Caco-2 (cell line): ENCODE measurements around the gene AGRN. TPM values are rescaled to one million over a fixed set of nuclear protein-coding genes. Genes with fewer than 3 reads are reported as not detected.
"Not testable (repeated sequence)": the region's sequence is repeated elsewhere in the genome, so short reads cannot be mapped to it uniquely, and the experiment has no call there.

Experiments
- BruUV-seq: library from RNA; stranded (reverse); fragments of 400-500 nt; replicated peaks from 2 replicates; lab custom pipeline; 2021; lab: Mats Ljungman, UMichigan
- CTCF ChIA-PET: fragments of 300-600 bp; sonication (Branson Sonifier 250); formaldehyde crosslinking; loops from one replicate; lab custom pipeline; 2022; ENCODE audit warnings: antibody characterized with exemption; lab: Charles Lee
- POLR2A ChIA-PET: fragments of 300-600 bp; sonication (Branson Sonifier 250); formaldehyde crosslinking; loops from one replicate; lab custom pipeline; 2022; ENCODE audit warnings: antibody characterized with exemption; lab: Charles Lee
- DNase-seq, 2 experiments: peaks; one replicate each; pipeline versions ENCODE4 v3.0.0 to v3.0.0-alpha.2; 2020 to 2022
- H3K27me3 ChIP-seq: replicated peaks from 2 replicates; pipeline ENCODE4 v1.6.0; 2011; ENCODE audit warnings: low read length; ENCODE audit not compliant: control insufficient read depth, insufficient read depth
- H3K36me3 ChIP-seq: 2 replicates; pipeline ENCODE4 v1.5.1; 2011; ENCODE audit warnings: low read length; ENCODE audit not compliant: control insufficient read depth, insufficient read depth
- H3K4me1 ChIP-seq: fragments of 250-450 bp; sonication (Bioruptor Pico); 2 replicates; pipeline ENCODE4 v1.5.1; 2020; ENCODE audit warnings: mild to moderate bottlenecking
- H3K4me3 ChIP-seq: 2 replicates; pipeline ENCODE4 v1.5.1; 2011; ENCODE audit warnings: low read depth, mild to moderate bottlenecking, control low read depth, low read length
- H3K9me3 ChIP-seq: fragments of 250-450 bp; sonication (Bioruptor Pico); 2 replicates; pipeline ENCODE4 v1.5.1; 2020; ENCODE audit warnings: mild to moderate bottlenecking, moderate library complexity
- H3K27ac Mint-ChIP-seq: one replicate; pipeline ENCODE4 v1.8.0; 2022; ENCODE audit warnings: mixed read lengths; ENCODE audit not compliant: unreplicated experiment
- H3K27me3 Mint-ChIP-seq: one replicate; pipeline ENCODE4 v1.8.0; 2022; ENCODE audit warnings: mixed read lengths; ENCODE audit not compliant: insufficient read depth, unreplicated experiment
- H3K36me3 Mint-ChIP-seq: one replicate; pipeline ENCODE4 v1.8.0; 2022; ENCODE audit warnings: mild to moderate bottlenecking, mixed read lengths; ENCODE audit not compliant: insufficient read depth, unreplicated experiment
- H3K4me1 Mint-ChIP-seq: one replicate; pipeline ENCODE4 v1.8.0; 2022; ENCODE audit warnings: low read depth, mixed read lengths; ENCODE audit not compliant: unreplicated experiment
- H3K4me3 Mint-ChIP-seq: one replicate; pipeline ENCODE4 v1.8.0; 2022; ENCODE audit warnings: mild to moderate bottlenecking, moderate library complexity, mixed read lengths; ENCODE audit not compliant: unreplicated experiment
- H3K9me3 Mint-ChIP-seq: one replicate; pipeline ENCODE4 v1.8.0; 2022; ENCODE audit warnings: mixed read lengths; ENCODE audit not compliant: unreplicated experiment
- CTCF ChIP-seq, 2 experiments: fragments of 200-600 bp in 1 of 2; IDR thresholded peaks; 1 replicate in 1 of 2; 2 replicates in 1 of 2; pipeline versions ENCODE4 v1.5.1 to v1.8.0; 2011 to 2022; ENCODE audit warnings: antibody characterized with exemption in 1 of 2, control low read depth in 1 of 2, inconsistent platforms in 1 of 2, low read depth in 1 of 2, low read length in 1 of 2, mild to moderate bottlenecking in 1 of 2, moderate library complexity in 1 of 2; ENCODE audit not compliant: insufficient read depth in 1 of 2, severe bottlenecking in 1 of 2, unreplicated experiment in 1 of 2
- intact Hi-C: fragments of 100-400 bp; cut with micrococcal nuclease; formaldehyde crosslinking; loops from one replicate; pipeline ENCODE4 v1.10.0; 2022; ENCODE audit not compliant: unreplicated experiment
- total RNA-seq: library from RNA; stranded (reverse); gene quantifications from 2 replicates; pipeline ENCODE4 v1.2.3, GENCODE V29; 2022

AGRN gene
- total RNA-seq, 1 experiment from 2014 or later = 176 TPM

- Histone ChIP-seq H3K9me3 (no peaks in the 10 kb centered on the region), H3K4me1 (peaks cover 22% of the 10 kb centered on the region), H3K4me3 (no peak overlapping the region), H3K27me3 (no peaks in the 10 kb centered on the region), H3K36me3 (no peaks in the 10 kb centered on the region)
- Mint-ChIP-seq H3K27ac (peak overlapping the region; percentile 69), H3K9me3 (no peaks in the 10 kb centered on the region), H3K4me1 (peaks cover 7% of the 10 kb centered on the region), H3K36me3 (no peaks in the 10 kb centered on the region), H3K27me3 (no peaks in the 10 kb centered on the region), H3K4me3 (peak overlapping the region; percentile 32)
- intact Hi-C loops = loop anchor here (5.0 kb wide), 2 partner anchors 43 to 77 kb away; partner anchors contain the start of gene C1orf159
- no TSS peak for BruUV-seq
- POLR2A ChIA-PET = interaction anchor here (1.2 kb wide), 1 partner anchor 88 kb away, joined by 3 read pairs; no protein-coding TSS in a partner anchor
- peak in 1 of 2 experiments; percentile 22 for DNase-seq
- no peak for TF ChIP-seq CTCF (IDR thresholded peaks at IDR 0.05; ENCODE audit: insufficient read depth in 1 of 2, low read depth in 1 of 2, low read length in 1 of 2, severe bottlenecking in 1 of 2, unreplicated experiment in 1 of 2)
- CTCF ChIA-PET = interaction anchor here (0.6 kb wide), 1 partner anchor 133 kb away, joined by 3 read pairs; no protein-coding TSS in a partner anchor
These were observed 54.8 kb downstream of the AGRN start for GRCh38 chr1:1074631-1075147.

- Histone ChIP-seq H3K4me3 (no peak overlapping the region), H3K9me3 (no peaks in the 10 kb centered on the region), H3K36me3 (no peaks in the 10 kb centered on the region), H3K27me3 (no peaks in the 10 kb centered on the region), H3K4me1 (peaks cover 19% of the 10 kb centered on the region)
- H3K27ac Mint-ChIP-seq = peak overlapping the region; percentile 69
- peak in 1 of 2 experiments; percentile 15 for DNase-seq
- no peaks in the 10 kb centered on the region for H3K36me3 Mint-ChIP-seq
- intact Hi-C loops = no loop called here
- H3K27me3 Mint-ChIP-seq = no peaks in the 10 kb centered on the region
- peaks cover 7% of the 10 kb centered on the region for H3K4me1 Mint-ChIP-seq
- no TSS peak for BruUV-seq
- ChIA-PET POLR2A (interaction anchor here (1.2 kb wide), 1 partner anchor 87 kb away, joined by 3 read pairs; no protein-coding TSS in a partner anchor), CTCF (no interaction called here)
- no peak for TF ChIP-seq CTCF (IDR thresholded peaks at IDR 0.05; ENCODE audit: insufficient read depth in 1 of 2, low read depth in 1 of 2, low read length in 1 of 2, severe bottlenecking in 1 of 2, unreplicated experiment in 1 of 2)
- no peak overlapping the region for H3K4me3 Mint-ChIP-seq
- no peaks in the 10 kb centered on the region for H3K9me3 Mint-ChIP-seq
These were observed 55.4 kb downstream of the AGRN start for GRCh38 chr1:1075148-1075935.

GRCh38 chr1:1077396-1077795 is 57.5 kb downstream of the AGRN start:
- H3K4me1 Mint-ChIP-seq, intact Hi-C loops, H3K36me3 ChIP-seq, BruUV-seq, H3K4me3 ChIP-seq, H3K36me3 Mint-ChIP-seq, H3K9me3 ChIP-seq, H3K9me3 Mint-ChIP-seq, H3K27me3 ChIP-seq, H3K27me3 Mint-ChIP-seq, CTCF ChIA-PET, H3K4me3 Mint-ChIP-seq, H3K27ac Mint-ChIP-seq, POLR2A ChIA-PET, DNase-seq: not testable (repeated sequence)
- peaks cover 16% of the 10 kb centered on the region for H3K4me1 ChIP-seq
